GM18873 (cell line): ENCODE results near the gene JPH4.
A peak's percentile ranks its signal among the peaks of the same experiment; 100 is the strongest.
"Not testable (repeated sequence)": the region's sequence is repeated elsewhere in the genome, so short reads cannot be mapped to it uniquely, and the experiment has no call there.

Source experiments
- ATAC-seq: cut with Tn5 transposase; IDR thresholded peaks from one replicate; pipeline ENCODE4 v1.9.1; 2021; ENCODE audit warnings: mild to moderate bottlenecking, moderate library complexity, moderate number of reproducible peaks; ENCODE audit not compliant: unreplicated experiment, low FRiP score

The JPH4 gene

GRCh38 chr14:23609411-23610089 lies 31.0 kb upstream of the JPH4 start:
- not testable (repeated sequence) for ATAC-seq

- ATAC-seq, result no peak
Measured at GRCh38 chr14:23609001-23609400, 30.4 kb upstream of the JPH4 start.

GRCh38 chr14:23608454-23608853 lies 29.9 kb upstream of the JPH4 start:
- no peak for ATAC-seq

- ATAC-seq, result peak; percentile 78
Measured at GRCh38 chr14:23605931-23606585, 27.5 kb upstream of the JPH4 start.

- ATAC-seq, result no peak
Measured at GRCh38 chr14:23604675-23605170, 26.1 kb upstream of the JPH4 start.

GRCh38 chr14:23604148-23604547 lies 25.6 kb upstream of the JPH4 start:
- no peak for ATAC-seq

GRCh38 chr14:23603103-23603502 lies 24.5 kb upstream of the JPH4 start:
- no peak for ATAC-seq

- ATAC-seq, result no peak
Measured at GRCh38 chr14:23602181-23603095, 23.8 kb upstream of the JPH4 start.

- no peak for ATAC-seq
Measured at GRCh38 chr14:23601845-23602180, 23.2 kb upstream of the JPH4 start.

- ATAC-seq, result no peak
Measured at GRCh38 chr14:23601424-23601823, 22.8 kb upstream of the JPH4 start.

GRCh38 chr14:23600806-23601205 lies 22.2 kb upstream of the JPH4 start:
- ATAC-seq, result no peak

- ATAC-seq, result no peak
Measured at GRCh38 chr14:23600322-23600707, 21.7 kb upstream of the JPH4 start.

GRCh38 chr14:23594191-23594590 lies 15.6 kb upstream of the JPH4 start:
- ATAC-seq, result not testable (repeated sequence)

GRCh38 chr14:23590198-23590597 lies 11.6 kb upstream of the JPH4 start:
- ATAC-seq, result no peak

GRCh38 chr14:23589606-23590005 lies 11.0 kb upstream of the JPH4 start:
- no peak for ATAC-seq

GRCh38 chr14:23588884-23589598 lies 10.5 kb upstream of the JPH4 start:
- ATAC-seq, result peak; percentile 82

GRCh38 chr14:23584527-23585203 lies 6.1 kb upstream of the JPH4 start:
- ATAC-seq, result not testable (repeated sequence)

GRCh38 chr14:23583761-23584526 lies 5.4 kb upstream of the JPH4 start:
- ATAC-seq, result not testable (repeated sequence)
